GM18907 (cell line): ENCODE measurements around the gene ACOT6.
"Not testable (repeated sequence)": the region's sequence is repeated elsewhere in the genome, so short reads cannot be mapped to it uniquely, and the experiment has no call there.

Experiments used
- ATAC-seq: cut with Tn5 transposase; IDR thresholded peaks from one replicate; pipeline ENCODE4 v1.9.1; 2021; ENCODE audit warnings: mild to moderate bottlenecking, moderate library complexity; ENCODE audit not compliant: unreplicated experiment

ACOT6 gene, protein sequence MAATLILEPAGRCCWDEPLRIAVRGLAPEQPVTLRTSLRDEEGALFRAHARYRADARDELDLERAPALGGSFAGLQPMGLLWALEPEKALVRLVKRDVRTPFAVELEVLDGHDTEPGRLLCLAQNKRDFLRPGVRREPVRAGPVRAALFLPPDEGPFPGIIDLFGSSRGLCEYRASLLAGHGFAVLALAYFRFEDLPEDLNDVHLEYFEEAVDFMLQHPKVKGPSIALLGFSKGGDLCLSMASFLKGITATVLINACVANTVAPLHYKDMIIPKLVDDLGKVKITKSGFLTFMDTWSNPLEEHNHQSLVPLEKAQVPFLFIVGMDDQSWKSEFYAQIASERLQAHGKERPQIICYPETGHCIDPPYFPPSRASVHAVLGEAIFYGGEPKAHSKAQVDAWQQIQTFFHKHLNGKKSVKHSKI

DNA sequence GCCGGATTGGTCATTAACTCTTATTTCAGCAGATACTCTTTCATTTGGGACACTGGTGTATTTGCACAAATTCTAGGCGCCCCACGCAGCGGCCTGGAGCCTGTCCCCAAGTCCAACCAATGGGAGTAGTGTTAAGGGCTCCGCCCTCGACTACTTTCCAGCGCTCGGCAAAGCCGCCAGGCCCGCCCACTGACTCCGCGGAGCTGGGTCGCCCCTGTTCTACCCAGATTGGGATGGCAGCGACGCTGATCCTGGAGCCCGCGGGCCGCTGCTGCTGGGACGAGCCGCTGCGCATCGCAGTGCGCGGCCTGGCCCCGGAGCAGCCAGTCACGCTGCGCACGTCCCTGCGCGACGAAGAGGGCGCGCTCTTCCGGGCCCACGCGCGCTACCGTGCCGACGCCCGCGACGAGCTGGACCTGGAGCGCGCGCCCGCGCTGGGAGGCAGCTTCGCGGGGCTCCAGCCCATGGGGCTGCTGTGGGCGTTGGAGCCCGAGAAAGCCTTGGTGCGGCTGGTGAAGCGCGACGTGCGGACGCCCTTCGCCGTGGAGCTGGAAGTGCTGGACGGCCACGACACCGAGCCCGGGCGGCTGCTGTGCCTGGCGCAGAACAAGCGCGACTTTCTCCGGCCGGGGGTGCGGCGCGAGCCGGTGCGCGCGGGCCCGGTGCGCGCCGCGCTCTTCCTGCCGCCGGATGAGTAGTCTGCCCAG, at the start of gene ACOT6:
Gene ACOT6, plus strand, starts transcription at position 179 of the 707 bp plus-strand sequence. Its CDS starts 55 bp downstream, at position 234.
- ATAC-seq = peak; percentile 78

DNA sequence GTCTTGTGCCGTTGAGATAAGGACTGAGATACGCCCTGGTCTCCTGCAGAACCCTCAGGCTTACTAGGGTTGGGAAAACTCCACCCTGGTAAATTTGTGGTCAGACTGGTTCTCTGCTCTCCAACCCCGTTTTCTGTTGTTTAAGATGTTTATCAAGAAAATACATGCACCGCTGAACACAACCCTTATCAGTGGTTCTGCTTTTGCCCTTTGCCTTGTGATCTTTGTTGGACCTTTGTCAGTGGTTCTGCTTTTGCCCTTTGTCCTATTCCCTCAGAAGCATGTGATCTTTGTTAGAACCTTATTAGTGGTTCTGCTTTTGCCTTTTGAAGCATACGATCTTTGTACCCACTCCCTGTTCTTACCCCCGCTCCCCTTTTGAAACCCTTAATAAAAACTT, 49.6 kb upstream of the ACOT6 start:
- not testable (repeated sequence) for ATAC-seq

DNA sequence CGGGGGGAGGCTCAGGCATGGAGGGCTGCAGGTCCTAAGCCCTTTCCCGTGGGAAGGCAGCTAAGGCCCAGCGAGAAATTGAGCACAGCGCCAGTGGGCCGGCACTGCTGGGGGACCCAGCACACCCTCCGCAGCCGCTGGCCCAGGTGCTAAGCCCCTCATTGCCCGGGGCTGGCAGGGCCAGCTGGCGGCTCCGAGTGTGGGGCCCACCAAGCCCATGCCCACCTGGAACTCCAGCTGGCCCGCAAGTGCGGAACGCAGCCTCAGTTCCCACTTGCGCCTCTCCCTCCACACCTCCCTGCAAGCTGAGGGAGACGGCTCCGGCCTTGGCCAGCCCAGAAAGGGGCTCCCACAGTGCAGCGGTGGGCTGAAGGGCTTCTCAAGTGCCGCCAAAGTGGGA, 45.9 kb upstream of the ACOT6 start:
- not testable (repeated sequence) for ATAC-seq

DNA sequence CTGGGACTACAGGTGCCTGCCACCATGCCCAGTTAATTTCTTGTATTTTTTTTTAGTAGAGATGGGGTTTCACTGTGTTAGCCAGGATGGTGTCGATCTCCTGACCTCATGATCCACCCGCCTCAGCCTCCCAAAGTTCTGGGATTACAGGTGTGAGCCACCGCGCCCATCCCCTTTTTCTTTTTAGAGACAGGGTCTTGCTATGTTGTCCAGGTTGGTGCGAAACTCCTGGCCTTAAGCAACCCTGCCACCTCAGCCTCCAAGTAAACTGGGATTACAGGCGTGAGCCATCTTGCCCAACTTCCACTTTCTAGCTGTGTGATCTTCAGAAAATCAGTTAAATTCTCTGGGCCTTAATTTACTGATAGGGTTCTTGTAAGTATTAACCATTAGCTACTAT, 45.4 kb upstream of the ACOT6 start:
- not testable (repeated sequence) for ATAC-seq

DNA sequence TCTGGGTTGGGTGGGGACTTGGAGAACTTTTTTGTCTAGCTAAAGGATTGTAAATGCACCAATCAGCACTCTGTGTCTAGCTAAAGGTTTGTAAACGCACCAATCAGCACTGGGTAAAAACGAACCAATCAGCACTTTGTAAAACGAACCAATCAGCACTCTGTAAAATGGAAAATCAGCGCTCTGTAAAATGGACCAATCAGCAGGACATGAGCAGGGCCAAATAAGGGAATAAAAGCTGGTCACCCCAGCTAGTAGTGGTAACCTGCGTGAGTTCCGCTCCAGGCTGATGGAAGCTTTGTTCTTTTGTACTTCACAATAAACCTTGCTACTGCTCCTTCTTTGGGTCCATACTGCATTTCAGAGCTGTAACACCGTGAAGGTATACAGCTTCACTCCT, 45.0 kb upstream of the ACOT6 start:
- no peak for ATAC-seq

DNA sequence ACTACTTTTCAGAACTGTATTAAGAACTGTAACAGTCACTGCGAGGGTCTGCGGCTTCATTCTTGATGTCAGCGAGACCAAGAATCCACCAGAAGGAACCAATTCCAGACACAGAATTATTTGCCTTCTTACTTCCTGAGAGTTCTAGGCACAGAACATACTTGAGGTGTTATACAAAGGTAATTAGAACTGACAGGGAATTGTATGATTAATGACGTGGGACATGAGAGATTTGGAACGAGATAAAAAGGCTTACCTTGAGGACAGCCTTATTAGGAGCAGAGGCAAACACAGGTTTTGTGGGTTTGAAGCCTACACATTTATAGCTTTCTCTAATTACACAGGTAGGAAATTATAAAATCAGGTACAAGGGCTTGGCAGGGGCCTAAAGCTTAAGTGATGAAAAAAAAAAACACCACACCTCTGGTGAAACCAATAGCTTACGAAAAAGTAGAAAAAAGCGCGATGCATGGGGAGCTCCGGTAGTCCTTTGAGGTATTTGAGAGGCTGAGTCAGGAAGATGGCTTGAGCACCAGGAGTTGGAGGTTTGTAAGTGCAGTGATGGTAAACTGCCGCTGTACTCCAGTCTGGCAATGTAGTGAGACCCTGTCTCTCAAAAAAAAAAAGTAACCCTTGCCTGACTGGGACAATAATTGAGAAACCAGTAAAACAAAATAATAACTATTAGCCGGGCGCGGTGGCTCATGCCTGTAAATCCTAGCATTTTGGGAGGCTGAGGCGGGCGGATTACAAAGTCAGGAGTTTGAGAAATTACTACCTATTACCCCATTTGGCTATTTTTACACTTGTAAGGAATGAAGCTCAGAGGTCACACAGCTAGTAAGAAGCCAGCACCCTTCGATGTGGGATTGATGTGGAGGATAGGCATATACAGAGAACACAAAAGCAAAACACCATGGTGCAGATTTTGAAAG, 44.1 kb upstream of the ACOT6 start:
- ATAC-seq = no peak

DNA sequence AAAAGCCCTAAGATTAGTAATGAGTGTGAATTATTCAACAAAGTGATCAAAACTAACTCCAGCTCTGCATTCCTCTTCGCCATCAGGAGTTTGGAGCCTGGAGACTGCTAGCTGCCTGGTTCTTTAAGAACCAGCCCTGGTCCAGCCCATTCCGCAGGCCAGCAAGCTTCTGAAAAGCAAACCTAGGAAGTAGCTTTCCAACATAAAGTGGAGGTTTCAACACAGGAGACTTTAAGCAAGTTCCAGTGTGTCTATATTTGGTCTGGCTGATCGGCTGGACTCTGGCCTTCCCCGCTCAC, 43.5 kb upstream of the ACOT6 start:
- ATAC-seq = not testable (repeated sequence)

DNA sequence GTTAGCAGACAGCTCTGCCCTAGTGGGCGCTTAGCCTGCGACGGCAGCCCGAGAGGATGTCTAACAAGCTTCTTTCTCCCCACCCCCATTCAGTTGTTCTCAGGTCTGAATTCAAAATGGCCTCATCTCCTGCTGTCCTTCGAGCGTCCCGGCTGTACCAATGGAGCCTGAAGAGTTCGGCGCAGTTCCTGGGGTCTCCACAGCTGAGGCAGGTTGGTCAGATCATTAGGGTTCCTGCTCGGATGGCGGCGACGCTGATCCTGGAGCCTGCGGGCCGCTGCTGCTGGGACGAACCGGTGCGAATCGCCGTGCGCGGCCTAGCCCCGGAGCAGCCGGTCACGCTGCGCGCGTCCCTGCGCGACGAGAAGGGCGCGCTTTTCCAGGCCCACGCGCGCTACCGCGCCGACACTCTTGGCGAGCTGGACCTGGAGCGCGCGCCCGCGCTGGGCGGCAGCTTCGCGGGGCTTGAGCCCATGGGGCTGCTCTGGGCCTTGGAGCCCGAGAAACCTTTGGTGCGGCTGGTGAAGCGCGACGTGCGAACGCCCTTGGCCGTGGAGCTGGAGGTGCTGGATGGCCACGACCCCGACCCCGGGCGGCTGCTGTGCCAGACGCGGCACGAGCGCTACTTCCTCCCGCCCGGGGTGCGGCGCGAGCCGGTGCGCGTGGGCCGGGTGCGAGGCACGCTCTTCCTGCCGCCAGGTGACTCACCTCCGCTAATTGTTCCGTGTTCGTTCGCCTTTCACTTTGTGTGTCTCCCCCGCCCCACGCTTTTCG, 42.9 kb upstream of the ACOT6 start, which contains the start of gene ACOT2:
Gene ACOT2, plus strand, starts transcription at position 29 of the 774 bp plus-strand sequence. Its CDS starts 28 bp downstream, at position 57.
- peak; percentile 64 for ATAC-seq

DNA sequence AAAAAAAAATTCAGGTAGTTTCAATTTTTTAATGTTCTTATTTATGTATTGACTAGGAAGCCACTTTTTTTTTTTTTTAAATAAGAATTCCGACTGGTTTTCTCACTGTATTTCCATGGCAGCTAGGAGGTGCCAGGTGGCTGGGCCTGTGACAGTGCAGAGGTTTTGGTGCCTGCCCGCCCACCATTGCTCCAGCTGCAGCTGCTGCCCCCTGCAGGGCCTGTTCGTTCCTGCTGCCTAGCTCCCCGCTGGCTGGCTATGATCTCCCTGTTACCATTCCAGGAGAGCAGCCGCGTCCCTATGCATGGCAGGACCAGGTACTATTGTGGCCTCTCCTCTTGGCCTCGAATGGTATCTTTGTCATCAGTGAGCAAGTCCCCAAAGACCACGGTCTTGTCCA, 41.4 kb upstream of the ACOT6 start:
- ATAC-seq = peak; percentile 50

DNA sequence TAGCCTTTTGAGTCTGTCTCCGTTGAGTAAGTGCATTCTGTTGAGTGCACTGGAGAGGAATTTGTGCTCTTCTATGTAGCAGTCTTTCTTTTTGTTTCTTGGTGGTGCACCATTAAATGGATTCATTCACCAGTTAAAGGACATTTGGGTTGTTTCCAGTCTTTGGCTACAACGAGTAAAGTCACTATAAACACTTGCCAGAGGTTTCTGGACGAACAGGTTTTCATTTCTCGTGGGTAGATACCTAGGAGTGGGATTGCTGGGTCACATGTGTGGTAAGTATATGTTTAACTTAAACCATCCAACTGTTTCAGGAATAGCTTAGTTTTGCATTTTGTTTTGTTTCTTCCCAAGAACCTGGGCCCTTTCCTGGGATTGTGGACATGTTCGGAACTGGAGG, 39.3 kb upstream of the ACOT6 start:
- not testable (repeated sequence) for ATAC-seq

DNA sequence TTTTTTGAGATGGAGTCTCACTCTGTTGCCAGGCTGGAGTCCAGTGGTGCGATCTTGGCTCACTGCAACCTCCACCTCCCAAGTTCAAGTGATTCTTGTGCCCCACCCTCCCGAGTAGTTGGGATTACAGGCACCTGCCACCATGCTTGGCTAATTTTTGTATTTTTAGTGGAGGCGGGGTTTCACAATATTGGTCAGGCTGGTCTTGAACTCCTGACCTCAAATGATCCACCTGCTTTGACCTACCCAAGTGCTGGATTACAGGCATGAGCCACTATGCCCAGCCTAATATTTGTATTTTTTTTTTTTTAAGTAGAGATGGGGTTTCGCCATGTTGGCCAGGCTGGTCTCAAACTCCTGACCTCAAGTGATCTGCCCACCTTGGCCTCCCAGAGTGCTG, 38.6 kb upstream of the ACOT6 start:
- not testable (repeated sequence) for ATAC-seq

DNA sequence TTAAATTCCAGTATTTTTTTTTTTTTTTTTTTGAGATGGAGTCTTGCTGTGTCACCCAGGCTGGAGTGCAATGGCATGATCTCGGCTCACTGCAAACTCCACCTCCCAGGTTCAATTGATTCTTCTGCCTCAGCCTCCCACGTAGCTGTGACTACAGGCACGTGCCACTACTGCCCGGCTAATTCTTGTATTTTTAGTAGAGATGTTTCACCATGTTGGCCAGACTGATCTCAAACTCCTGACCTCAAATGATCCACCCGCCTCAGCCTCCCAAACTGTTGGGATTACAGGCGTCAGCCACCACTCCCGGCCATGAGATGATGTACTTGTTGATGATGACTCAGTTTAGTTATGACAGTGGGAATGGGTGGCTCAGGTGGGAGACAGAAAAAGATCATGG, 38.1 kb upstream of the ACOT6 start:
- ATAC-seq = not testable (repeated sequence)

DNA sequence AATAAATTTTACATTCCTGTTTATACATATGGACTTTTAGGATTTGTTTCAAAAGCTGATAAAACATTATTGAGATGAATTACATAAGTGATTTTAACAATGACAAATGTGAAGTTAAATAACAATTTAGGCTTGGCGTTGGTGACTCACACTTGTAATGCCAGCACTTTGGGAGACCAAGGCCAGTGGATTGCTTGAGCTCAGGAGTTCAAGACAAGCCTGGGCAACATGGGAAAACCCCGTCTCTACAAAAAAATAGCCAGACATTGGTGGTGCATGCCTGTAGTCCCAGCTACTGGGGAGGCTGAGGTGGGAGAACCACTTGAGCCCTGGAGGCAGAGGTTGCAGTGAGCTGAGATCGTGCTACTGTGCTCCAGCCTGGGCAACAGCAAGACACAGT, 35.9 kb upstream of the ACOT6 start:
- no peak for ATAC-seq

DNA sequence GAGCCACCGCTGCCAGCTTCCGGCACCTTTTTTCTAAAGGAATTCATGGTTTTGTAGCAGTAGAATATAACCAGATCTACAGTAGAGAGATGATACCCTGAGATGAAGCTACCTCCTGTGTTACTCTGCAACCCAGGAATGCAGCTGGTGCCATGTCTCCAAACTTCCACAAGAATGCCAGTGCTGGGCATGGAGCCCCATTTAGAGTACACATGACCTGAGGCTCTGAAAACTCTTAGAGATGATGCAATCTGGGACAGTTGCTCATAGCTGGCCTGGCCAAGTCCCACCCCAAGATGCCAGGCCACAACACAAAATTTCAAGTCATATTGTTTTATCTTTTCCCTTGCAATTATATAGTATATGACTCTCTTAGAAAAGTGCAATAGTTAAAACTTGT, 35.1 kb upstream of the ACOT6 start:
- not testable (repeated sequence) for ATAC-seq

DNA sequence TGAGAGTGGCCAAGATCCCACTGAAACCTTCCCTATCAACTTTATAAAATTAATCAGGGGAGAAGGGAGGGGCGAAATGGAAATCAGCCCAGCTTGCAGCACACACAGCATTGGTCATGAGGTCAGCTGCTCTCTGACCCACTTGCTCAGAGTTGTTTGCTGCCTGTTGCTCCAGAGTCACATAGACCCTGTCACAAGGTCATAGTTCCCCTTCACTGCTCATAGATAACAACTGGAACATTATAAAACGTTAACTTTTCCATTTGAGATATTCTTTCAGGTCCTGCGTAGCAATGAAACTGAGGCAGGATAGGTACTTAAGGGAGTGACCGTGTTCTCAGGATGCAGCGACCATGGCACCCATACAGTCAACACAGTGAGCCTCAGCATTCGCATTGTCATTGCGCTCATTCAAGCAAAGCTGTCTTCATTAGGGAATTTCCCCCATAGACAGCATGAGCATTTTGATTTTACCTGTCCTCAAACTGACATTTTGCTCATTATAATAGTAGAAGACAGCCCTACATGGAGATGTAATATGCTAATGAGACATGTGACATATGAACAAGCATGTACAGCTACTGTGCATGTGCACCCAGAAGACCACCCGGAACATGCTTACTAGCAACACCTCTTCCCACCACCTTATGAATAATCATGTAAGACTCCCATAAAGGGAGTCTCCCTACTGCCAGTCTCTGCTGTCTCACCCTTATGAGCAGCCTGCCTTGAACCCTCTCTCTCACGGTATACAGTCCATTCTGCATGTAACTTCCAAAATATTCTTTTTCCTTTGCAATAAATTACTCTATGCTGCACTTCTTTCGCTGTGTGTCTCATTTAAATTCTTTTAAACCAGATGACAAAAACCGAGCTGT, 30.0 kb upstream of the ACOT6 start:
- ATAC-seq = not testable (repeated sequence)

DNA sequence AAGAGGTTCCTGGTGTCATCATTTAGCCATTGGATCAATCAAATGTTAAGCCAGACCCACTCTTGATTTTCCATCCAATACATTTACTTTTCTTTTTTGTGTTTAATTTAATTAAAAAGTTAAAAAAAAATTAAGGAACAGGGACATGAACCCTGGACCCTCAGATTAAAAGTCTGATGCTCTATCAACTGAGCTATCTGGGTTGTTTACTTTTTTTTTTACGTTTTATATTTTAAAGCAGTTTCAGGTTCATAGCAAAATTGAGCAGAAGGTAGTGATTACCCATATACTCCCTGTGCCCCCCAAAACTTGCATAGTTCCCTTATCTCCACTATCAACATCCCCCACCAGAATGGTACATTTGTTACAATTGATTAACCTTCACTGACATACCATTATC, 23.6 kb upstream of the ACOT6 start:
- ATAC-seq = no peak

DNA sequence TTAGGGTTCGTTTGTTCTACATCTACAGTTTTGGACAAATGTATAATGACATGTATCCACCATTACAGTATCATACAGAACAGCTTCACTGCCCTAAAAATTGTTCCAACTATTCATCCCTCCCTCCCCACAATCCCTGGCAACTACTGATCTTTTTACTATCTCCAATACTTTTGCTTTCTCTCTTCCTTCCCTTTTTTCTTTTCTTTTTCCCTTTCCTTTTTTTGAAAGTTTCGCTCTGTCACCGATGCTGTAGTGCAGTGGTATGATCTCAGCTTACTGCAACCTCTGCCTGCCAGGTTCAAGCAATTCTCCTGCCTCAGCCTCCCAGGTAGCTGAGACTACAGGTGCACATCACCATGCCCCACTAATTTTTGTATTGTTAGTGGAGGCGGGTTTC, 23.2 kb upstream of the ACOT6 start:
- ATAC-seq = no peak

DNA sequence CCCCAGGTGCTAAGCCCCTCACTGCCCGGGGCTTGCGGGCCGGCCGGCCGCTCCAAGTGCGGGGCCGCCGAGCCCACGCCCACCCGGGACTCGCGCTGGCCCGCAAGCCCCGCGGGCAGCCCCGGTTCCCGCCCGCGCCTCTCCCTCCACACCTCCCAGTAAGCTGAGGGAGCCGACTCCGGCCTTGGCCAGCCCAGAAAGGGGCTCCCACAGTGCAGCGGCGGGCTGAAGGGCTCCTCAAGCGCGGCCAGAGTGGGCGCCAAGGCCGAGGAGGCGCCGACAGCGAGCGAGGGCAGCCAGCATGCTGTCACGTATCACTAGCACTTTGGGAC, 21.7 kb upstream of the ACOT6 start:
- ATAC-seq = not testable (repeated sequence)

DNA sequence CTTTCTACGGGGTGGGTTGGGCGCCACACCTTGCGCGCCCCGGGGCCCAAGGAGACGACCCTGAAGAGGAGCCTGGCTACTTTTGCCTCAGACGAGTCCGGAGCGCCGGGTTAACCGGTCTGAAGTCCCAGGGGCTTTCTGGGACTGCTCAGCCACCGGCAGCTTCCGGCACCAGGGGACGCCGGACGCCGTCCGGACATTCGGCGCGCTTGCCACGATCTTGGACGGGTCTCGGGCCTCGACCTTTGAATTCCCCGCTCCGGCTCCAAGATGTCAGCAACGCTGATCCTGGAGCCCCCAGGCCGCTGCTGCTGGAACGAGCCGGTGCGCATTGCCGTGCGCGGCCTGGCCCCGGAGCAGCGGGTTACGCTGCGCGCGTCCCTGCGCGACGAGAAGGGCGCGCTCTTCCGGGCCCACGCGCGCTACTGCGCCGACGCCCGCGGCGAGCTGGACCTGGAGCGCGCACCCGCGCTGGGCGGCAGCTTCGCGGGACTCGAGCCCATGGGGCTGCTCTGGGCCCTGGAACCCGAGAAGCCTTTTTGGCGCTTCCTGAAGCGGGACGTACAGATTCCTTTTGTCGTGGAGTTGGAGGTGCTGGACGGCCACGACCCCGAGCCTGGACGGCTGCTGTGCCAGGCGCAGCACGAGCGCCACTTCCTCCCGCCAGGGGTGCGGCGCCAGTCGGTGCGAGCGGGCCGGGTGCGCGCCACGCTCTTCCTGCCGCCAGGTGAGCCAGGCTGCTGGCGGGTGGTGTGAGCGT, 20.4 kb upstream of the ACOT6 start, which contains the start of gene ACOT4:
Gene ACOT4, plus strand, starts transcription at position 184 of the 760 bp plus-strand sequence. Its CDS starts 87 bp downstream, at position 271.
- ATAC-seq = peak; percentile 52
